ENCODE results near the gene ANKRD66.

Gene ANKRD66

DNA sequence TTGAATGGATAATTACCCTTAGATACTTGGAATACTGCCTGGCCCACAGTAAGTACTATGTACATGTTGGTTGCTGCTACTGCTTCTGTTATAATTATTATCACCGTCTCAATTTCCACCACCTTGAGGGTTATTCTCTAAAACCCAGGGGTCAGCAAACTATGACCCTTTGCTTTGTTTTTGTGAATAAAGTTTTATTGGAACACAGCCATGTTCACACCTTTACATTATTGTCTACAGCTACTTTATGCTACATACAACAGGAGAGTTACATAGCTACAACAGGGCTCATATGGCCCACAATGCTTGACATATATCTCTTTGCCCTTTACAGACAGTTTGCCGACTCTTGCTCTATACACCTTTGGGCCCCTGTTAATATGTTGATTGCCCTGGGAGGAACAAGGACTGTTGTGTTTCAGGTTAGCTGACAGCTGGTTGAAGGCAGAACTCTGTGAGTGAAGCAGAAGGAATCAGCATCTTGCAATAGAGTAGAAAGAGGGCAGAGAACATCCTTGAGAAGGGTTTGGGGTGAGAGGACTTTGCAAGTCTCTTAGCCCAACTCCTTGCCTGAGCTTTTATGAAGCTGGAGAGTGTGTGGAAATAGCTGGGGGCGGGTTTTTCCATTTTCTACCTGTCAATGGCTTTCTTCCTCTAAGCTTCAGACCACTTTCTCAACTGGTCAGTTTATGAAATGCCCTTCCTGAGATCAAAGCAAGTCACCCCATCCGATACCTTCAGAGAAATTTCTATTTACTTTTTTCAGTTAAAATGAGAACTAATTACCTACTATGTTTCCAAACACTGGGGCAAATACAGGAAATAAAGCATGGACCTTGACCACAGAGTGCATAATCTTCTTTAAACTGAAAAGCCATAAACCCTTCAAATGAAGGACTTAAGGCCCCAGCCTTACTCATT lies 43.0 kb downstream of the ANKRD66 start:
- DNase-seq (ENCODE audit: low read depth): no peak

- DNase-seq (ENCODE audit: low read depth): no peak
Measured at GRCh38 chr6:46790355-46790874, 43.7 kb downstream of the ANKRD66 start.

- no peak for DNase-seq (ENCODE audit: low read depth)
Measured at GRCh38 chr6:46792635-46793034, 45.9 kb downstream of the ANKRD66 start.

DNA sequence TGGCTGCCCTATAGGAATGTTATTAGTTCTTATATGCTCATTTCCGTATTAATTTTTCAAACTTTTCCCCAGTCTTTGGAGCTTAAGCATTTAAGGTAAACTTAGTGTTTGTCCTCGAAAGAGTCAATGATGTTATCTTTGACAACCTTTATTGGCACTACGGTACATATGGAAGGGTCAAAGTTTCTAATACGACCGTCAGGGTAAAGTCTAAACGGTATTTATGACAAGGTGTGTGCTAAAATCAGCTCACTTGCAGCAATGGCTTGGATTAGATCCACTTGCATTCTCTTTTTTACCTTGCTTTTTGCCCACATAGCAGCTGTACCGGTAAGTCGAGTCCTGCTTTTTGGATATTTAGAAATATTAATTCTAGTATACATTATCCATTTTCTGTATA lies 46.4 kb downstream of the ANKRD66 start, which contains the start of gene MEP1A:
Gene MEP1A, plus strand, starts transcription at position 252 of the 400 bp plus-strand sequence. Its CDS starts 10 bp downstream, at position 262.
- no peak for DNase-seq (ENCODE audit: low read depth)

DNA sequence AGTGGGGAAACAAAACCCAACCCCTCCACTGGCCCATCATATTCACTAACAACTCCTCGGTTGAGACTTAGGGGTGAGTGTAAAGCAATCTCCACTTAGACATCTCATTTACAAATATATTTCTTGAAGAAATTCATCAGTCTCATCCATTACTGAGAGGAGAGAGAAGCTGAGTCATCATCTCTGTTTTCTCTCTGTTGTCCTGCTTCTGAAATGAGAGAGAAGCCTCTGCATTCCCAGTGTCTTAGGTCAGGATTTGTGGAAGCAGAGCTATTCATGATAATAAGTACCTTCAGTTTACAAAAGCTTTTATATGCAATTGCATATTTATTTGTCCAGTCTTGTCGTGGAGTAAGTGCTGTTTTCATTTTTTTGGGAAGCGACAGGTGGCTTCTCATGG lies 47.3 kb downstream of the ANKRD66 start:
- no peak for DNase-seq (ENCODE audit: low read depth)

DNA sequence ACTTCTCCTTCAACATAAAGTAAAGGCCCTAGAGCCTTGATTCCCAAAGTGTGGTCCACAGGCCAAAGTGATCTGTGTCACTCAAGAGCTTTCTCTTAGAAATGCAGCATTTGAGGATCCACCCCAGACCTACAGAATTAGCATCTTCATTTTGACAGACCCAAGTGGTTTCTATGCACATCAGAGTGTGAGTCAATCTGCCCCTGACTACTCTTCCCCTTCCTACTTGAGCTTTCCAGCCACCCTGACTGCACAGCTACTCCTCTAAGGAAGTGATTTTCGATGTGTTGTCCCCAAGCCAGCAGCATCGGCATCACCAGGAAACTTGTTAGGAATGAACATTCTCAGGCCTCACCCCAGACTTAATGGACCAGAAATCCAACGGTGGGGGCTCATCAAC lies 49.1 kb downstream of the ANKRD66 start:
- DNase-seq (ENCODE audit: low read depth): no peak

DNA sequence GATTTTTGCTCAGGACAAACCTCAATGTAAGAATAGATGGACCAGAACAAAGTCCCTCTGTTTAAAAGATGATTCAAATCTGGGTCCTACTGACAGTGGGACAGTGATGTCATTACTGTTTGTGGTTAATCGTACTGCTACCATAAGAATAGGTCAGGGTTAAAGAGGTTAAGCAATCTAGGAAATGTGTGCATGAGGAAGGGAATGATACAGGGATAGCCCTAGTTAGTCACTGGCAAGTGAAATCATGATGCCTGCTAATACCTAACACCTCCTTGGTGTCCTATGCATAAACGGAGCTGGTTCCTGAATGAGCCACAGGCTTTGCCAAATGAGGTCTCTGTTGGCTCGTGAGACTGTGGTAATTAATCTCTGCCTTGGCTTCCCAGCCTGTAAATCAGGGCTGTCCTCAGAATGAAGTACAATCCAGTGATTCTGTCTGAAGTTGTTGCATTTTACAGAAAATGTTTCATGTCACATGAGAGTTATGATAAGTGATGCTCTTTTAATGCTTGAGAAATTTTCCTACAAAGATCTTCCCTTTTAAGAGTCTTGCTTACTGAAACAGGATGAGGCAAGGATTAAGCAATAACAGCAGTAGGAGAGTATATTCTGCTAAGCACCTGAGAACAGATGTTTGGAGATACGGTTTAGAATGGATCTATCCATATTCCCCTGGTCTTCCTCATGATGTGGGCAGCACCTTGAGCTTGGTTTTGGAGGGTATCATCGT lies 50.3 kb downstream of the ANKRD66 start:
- no peak for DNase-seq (ENCODE audit: low read depth)

DNA sequence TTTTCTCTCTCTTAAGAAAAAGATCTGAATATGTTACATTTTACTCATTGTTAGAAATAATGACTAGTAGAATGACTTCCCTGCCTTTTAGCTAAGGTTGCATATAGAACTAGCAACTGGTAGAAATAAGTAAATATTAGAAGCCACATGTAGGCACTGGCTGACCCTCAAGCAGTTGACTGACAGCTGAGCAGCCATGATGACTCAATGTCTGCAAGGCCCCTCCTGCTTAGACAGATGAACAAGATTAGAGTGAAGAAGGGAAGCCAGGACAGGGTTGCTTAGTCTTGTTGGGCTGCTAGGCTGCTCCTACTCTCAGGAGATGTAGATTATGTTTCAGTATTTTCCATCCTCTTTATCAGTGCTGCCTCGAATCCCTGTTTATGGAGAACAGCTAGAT lies 52.9 kb downstream of the ANKRD66 start:
- DNase-seq (ENCODE audit: low read depth): no peak

DNA sequence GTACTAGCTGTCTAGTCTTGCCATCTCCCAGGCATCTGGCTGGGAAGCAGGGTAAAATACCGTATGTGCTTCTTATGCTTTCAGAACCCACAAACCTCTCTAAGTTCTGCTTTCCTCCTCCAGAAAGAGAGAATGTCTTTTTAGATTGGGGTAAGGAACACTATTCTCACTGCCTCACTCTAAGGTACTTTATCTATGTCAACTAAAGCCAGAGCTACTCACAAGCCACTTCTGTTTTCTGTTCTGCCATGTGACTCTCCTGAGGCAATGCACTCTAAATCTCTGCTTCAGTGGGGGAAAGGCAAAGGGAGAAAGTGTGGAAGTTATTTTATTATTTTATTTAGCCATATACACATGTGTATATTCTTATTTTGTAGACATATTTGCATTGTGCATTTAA lies 62.1 kb downstream of the ANKRD66 start:
- no peak for DNase-seq (ENCODE audit: low read depth)

Measured in T follicular helper cell (primary cell).